Ramos (cell line): Measurements from ENCODE around the gene CLCA4.

ENCODE experiments used
- in situ Hi-C: fragments of 300-500 bp; cut with MboI; formaldehyde crosslinking; loops from one replicate; pipeline ENCODE4 v1.14.3; 2022; ENCODE audit warnings: low sequenced_read_pairs; ENCODE audit not compliant: unreplicated experiment

Gene CLCA4, protein sequence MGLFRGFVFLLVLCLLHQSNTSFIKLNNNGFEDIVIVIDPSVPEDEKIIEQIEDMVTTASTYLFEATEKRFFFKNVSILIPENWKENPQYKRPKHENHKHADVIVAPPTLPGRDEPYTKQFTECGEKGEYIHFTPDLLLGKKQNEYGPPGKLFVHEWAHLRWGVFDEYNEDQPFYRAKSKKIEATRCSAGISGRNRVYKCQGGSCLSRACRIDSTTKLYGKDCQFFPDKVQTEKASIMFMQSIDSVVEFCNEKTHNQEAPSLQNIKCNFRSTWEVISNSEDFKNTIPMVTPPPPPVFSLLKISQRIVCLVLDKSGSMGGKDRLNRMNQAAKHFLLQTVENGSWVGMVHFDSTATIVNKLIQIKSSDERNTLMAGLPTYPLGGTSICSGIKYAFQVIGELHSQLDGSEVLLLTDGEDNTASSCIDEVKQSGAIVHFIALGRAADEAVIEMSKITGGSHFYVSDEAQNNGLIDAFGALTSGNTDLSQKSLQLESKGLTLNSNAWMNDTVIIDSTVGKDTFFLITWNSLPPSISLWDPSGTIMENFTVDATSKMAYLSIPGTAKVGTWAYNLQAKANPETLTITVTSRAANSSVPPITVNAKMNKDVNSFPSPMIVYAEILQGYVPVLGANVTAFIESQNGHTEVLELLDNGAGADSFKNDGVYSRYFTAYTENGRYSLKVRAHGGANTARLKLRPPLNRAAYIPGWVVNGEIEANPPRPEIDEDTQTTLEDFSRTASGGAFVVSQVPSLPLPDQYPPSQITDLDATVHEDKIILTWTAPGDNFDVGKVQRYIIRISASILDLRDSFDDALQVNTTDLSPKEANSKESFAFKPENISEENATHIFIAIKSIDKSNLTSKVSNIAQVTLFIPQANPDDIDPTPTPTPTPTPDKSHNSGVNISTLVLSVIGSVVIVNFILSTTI

DNA sequence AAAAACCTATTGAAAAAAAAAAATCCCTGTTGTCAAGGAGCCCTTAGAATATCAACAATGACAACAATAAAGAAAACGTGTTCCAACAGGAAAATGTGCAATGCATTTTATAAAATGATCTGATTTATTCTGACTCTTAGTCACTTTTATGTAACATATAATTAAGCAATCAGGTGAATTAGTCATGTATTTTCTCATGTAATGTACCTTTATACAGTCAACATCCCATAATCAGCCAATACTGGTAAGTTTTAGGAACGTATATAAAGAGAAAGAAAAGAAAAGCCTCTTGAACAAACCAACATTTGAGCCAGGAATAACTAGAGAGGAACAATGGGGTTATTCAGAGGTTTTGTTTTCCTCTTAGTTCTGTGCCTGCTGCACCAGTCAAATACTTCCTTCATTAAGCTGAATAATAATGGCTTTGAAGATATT, at the start of gene CLCA4:
TSS of gene CLCA4 (plus strand) at position 292 of the 435 bp plus-strand sequence. CDS start at position 334, 42 bp downstream.
- in situ Hi-C loops: no loop called here

DNA sequence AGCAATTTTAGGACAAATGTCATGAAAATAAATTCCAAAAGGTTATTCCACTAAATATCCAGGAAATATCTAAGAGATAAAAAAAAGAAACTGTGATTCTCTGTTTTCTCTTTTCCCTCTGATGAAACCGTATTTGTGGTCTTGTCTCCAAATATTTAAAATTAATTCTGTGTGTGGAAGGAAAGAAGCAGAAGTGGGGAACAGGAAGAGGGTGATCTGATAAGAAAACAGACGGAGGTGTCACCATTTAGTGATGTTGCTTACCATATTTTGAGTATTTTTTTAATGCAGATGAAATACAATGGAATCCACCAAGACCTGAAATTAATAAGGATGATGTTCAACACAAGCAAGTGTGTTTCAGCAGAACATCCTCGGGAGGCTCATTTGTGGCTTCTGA, 48.6 kb upstream of the CLCA4 start:
- in situ Hi-C loops: no loop called here

DNA sequence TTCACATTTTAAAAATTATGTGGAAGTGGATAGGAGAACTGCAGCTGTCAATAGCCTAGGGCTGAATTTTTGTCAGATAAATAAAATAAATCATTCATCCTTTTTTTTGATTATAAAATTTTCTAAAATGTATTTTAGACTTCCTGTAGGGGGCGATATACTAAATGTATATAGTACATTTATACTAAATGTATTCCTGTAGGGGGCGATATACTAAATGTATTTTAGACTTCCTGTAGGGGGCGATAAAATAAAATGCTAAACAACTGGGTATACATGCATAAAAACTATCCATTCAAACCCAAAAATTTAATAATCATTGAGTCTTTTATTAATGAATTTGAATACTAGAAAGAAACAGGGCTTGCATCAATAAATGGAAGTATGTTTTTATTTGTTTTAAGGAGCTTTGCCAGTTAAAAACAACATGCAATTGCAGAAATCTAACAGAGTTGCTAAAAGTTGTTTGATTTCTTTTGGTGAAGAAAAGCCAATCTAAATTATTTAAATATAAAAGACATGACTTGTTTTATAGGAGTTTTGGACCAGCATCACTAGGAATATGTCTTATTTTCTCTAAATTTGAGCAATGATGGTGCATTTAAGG, 46.8 kb upstream of the CLCA4 start:
- in situ Hi-C loops: loop anchor here (25.0 kb wide), 1 partner anchor 637 kb away; no protein-coding TSS in a partner anchor

DNA sequence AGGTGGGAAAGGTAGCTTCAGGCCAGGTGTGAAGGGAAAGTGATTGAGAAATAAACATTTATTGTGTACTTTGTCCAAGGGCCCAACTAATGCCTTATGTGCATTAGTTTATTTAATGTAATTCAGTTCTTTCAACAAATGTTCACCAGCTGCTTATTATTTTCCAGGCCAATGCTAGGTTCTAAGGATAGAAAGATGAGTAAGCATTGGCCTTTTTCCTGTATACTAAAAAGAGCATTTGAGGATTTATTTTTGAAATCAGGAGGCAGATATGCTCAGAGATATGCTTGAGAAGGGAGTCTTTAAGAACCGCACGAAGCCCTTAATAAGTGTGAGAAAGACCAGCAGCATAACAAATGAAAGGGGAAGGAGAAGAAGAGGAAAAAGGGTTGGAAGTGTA, 46.2 kb upstream of the CLCA4 start:
- in situ Hi-C loops: loop anchor here (25.0 kb wide), 1 partner anchor 637 kb away; no protein-coding TSS in a partner anchor

DNA sequence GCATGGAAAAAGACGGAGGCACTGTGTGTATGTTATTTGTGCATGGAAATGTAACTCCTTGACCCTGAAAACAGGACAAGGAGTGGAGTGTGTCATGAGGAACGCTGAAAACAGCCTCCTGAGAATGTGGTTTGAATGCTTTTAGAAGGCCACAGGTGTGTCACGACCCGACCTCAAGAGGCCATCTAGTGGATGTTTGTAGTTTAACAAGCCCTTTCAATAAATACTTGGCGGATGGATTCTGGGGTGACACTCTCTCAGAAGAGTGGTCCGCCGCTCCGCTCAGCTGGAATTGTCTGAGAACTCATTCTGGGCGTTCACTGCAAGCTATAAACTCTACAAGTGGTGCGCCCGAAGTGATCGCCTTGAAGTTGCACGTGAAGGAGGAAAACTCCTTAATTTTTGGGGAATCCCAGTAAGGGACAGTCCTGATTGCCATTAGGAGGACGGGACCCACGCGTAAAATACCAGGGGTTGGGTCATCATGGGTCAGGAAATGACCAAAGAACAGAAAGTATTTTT, 44.7 kb upstream of the CLCA4 start:
- in situ Hi-C loops: loop anchor here (25.0 kb wide), 1 partner anchor 635 kb away; no protein-coding TSS in a partner anchor

DNA sequence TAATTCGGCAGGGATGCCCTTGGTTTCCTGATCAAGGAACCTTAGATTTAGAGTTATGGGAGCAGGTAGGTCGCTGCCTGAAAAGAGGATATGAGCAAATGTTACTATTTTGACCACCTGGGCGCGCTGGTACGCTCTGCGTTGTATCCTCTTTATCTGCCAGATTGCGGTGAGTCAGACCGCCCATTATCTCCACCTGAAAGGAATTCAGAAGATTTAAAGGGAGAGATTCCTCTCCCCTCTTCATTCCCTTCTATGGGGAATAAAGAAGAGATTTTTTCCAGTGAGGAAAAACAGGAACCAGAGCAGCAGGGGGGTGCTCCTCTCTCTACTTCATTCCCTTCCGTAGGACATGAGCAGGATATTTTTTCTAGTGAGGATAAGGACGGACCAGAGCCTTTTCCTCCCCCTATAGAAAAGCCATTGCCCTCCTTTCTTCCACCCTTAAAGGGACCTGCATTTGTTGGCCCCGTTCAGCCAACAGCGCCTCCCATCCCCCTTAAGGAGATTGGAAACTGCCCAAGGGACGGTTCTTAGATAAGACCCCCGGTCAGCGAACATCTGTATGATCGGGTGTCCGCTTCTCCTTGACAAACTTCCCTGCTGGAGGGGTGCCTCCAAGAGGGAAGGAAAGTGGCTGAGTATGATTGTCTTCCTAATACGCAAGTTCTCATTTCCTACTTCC, 44.0 kb upstream of the CLCA4 start:
- in situ Hi-C loops: loop anchor here (25.0 kb wide), 1 partner anchor 634 kb away; no protein-coding TSS in a partner anchor

DNA sequence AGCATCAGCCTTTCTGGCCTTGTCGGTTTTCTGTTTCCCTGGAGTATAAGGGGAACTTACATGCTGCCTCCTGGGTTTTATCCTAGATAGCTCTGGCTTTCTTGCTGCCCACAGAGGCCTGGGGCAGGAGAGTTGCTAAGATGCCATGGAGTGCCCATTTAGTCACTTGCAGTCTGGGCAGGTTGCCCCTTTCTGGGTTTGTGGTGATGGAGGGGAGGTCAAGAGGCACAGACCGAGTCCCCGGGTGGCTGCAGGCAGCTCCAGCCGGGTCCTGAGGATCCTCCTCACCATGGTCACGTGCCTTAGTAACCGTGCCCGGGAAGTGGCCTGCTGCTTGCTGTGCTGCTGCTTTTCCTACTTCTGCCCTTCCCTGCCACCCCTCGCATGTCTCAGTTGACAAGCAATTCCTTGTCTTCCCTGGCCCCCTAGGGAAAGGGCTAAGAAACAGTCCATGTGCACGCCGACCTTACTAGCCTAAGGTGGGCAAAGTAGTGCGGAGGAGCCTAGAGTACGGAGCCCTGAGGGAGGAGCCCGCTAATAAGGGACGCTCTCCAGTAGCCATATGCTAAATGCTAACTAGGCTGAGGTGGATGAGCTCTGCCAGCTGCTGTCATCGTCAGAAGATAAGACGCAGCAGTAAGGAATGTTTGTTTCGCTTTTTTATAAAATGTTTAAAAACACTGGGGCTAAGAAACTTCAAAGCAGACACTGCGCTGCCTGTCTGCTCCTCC, 43.3 kb upstream of the CLCA4 start:
- in situ Hi-C loops: loop anchor here (25.0 kb wide), 1 partner anchor 634 kb away; no protein-coding TSS in a partner anchor

DNA sequence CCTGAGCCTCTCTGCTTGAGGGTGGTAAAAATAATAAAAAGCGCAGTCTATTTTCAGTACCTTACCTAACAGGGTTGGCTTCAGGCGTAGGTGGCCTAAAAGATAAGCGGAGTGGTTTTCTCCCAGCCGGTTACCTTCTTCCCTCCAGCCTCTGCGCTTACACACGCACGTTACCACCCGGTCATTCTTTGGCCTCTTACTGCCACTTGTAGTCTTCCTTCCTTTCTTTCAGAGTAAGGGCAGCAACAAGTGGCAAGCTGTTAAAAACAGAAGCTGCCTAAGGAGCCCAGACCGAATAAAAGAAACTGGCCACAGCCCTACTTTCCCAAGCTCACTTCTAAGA, 42.8 kb upstream of the CLCA4 start:
- in situ Hi-C loops: loop anchor here (25.0 kb wide), 1 partner anchor 633 kb away; no protein-coding TSS in a partner anchor

DNA sequence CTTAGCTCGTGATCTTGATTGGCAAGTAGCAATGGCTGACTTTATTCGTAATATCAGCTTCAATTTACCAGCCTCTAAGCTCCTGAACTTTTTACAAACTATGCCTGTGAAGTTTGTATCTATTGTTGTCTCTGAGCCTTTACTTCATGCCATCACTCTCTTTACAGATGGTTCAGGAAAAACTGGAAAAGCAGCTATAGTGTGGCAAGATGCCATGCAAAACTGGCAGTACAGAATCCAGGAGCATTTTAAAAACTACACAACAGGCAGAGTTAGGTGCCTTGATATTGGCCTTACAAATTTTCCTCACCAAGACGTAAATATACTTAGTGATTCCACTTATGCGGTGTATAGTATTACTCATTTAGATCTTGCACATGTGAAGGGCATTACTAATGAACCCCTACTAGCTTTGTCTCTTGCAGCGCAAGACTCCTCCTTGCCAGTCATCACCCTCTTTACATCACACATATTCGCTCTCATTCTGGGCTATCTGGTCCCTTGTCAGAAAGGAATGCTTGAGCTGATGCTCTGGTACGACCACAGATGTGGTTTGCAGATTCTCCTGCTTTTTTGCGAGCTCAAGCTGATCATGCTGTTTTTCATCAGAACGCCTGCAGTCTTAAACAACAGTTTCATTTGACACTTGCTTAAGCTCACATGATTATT, 41.8 kb upstream of the CLCA4 start:
- in situ Hi-C loops: loop anchor here (25.0 kb wide), 1 partner anchor 632 kb away; no protein-coding TSS in a partner anchor

DNA sequence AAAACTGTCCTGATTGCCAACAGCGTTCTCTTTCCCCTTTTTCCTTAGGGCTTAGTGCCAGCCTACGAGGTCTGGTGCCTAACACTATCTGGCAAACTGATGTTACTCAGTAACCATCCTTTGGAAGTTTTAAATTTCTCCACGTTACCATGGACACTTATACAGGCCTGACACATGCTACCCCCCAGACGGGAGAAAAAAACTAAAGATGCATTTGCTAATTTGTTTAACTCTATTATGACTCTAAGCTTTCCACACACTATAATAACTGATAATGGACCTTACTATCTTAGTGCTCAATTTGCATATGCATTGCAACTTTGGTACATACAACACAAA, 41.3 kb upstream of the CLCA4 start:
- in situ Hi-C loops: loop anchor here (25.0 kb wide), 1 partner anchor 632 kb away; no protein-coding TSS in a partner anchor

DNA sequence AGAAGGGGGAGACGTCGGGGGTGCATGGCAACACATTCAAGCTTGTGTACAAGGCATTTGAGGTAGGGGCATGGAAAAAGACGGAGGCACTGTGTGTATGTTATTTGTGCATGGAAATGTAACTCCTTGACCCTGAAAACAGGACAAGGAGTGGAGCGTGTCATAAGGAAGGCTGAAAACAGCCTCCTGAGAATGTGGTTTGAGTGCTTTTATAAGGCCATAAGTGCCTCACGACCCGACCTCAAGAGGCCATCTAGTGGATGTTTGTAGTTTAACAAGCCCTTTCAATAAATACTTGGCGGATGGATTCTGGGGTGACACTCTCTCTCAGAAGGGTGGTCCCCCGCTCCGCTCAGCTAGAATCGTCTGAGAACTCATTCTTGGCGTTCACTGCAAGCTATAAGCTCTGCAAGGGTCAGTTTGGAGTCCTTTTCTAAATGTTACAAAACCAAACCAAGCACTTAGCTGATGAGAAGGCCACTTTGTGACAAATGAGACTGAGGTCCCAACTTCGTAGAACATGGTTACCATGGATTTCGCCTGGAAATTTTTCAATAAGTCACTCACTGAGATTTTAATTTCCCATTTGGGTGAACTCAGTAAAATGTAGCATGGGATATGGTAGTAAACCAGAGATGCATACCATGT, 38.8 kb upstream of the CLCA4 start:
- in situ Hi-C loops: loop anchor here (25.0 kb wide), 1 partner anchor 629 kb away; no protein-coding TSS in a partner anchor

DNA sequence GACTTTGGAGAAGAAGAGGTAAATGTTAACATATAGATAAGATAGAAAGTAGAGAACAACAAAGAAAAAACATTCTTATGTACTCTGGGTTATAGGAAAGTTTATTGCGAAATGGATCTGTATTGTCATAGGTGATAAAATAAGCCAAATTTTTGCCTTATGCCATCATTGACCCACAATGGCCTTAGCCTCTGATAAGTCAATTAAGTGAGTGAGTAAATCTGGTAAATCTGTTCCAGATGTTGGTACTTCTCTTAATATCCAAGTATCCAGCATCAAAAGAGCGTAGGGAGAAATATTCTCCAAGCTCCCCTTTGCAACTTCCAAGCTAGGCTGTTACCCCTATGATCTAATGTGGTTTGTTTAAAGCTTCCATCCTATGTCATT, 38.3 kb upstream of the CLCA4 start:
- in situ Hi-C loops: loop anchor here (25.0 kb wide), 1 partner anchor 629 kb away; no protein-coding TSS in a partner anchor

DNA sequence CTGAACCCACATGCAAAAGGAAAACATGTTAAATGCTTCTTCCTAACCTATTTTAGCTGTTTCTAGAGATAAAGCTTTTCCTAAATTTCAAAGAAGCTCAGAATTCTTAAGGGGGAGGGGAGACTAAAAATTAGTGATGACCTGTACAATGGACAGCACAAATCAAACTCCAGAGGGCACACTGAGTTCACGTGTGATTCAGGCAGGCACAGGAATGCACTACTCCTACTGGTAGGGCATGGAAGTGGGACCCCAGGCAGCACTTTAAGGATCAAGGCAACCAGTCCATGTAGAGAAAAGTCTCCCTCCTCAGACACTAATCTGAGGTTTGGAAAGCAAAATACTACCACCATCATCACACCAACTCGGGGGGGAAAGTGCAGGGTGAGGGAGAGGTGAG, 31.3 kb upstream of the CLCA4 start:
- in situ Hi-C loops: loop anchor here (25.0 kb wide), 1 partner anchor 622 kb away; no protein-coding TSS in a partner anchor

DNA sequence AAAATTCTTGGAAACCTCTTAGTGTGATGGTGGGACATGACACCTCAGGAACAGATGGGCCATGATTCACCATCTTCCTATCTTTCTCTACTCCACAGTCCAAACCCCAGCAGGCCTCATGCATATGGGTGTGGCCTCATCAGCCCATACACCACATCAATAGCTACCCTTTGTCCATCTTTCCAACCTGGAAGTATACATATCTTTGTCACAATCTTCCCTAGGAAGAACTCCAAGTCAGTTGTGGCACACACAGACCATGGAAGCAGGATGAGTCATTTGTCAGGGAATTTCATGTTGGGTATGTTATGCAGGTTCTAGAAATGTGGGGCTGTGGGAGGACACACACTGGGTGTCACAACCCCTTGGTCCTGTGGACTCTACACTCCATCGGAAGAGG, 30.5 kb upstream of the CLCA4 start:
- in situ Hi-C loops: loop anchor here (25.0 kb wide), 1 partner anchor 621 kb away; no protein-coding TSS in a partner anchor

DNA sequence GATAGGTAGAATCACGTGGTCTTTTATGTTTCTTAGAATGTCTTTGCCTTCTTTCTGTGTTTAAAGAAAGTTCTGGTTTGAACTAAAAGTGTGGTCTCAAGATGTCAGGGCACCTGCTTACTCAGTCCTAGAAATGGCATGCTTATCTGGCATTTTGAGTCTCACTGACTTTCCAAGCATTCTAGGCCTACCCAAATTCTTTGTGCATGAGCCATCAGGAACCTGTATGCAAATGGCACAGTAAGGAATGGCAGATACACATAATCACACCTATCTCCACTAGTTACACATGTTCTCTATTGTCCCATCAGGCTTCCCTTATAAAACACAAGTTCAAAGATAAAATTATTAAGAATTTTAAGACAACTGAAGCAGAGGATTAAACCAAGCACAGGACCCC, 29.5 kb upstream of the CLCA4 start:
- in situ Hi-C loops: loop anchor here (25.0 kb wide), 1 partner anchor 620 kb away; no protein-coding TSS in a partner anchor

DNA sequence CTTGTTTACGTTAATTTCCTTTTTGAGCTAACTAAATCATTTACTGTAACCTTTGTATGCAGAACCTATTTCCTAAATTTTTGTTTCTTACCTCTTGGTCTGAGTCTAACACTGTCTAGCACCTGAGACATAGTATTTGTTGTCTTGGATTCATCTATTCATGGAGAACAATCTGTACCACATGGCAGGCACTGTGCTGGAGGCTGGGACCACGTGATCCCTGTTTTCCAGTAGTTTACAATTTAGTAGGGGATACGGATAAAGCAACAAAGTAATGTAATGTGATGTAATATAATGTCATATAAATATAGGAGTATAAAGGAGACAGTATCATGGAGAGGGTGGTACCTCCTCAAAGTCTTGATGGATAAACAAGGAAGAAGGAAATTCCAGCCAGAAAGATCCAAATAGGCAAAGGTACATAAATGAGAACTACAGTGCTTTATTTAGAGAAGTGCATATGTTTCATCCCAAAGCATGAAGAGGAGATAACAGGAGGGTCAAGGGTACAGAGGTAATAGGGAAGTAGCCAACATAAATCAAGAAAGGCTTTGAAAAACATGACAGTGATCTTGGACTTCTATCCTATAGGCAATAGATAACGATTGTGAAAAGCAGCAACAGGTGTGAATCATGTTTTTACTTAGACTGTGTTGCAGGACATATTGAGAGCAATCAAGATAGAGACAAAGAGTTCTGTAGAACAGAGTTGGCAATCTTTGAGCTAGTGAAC, 25.9 kb upstream of the CLCA4 start:
- in situ Hi-C loops: loop anchor here (25.0 kb wide), 1 partner anchor 616 kb away; no protein-coding TSS in a partner anchor

DNA sequence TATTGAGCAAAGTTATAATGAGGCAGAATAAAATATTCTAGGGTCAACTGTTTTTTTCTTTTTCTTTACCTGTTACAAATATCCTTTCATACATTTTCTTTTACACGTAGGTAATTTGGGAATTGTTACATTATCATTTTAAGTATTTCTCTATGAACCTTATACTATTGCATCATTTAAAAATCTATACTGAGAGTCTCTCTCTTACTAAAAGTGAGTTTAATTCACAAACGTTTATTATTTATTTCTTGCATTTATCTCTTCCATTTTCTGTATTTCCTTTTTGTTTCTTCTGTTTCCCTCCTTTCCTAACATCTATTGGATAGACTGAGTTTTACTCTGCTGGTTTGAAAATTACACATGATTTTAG, 25.4 kb upstream of the CLCA4 start:
- in situ Hi-C loops: loop anchor here (25.0 kb wide), 1 partner anchor 616 kb away; no protein-coding TSS in a partner anchor
